OCI-LY1 (cell line): ENCODE data around the gene EIPR1.

Experiments used
- CTCF ChIP-seq: fragments of 200-600 bp; sonication (generic), shearing (Covaris generic); IDR thresholded peaks from 2 replicates; pipeline ENCODE4 v1.5.1; 2017; ENCODE audit warnings: mild to moderate bottlenecking, antibody characterized with exemption, low read length, moderate library complexity, mixed read lengths
- EZH2 ChIP-seq: fragments of 200-600 bp; sonication (generic), shearing (Covaris generic); IDR thresholded peaks from 2 replicates; pipeline ENCODE4 v1.8.0; 2017; ENCODE audit warnings: borderline replicate concordance, mixed run types, mild to moderate bottlenecking, antibody characterized with exemption, low read length, moderate library complexity, mixed read lengths

GRCh38 chr2:3280683-3281520 is 96.7 kb downstream of the EIPR1 start:
- TF ChIP-seq CTCF = no peak
- no peak for TF ChIP-seq EZH2
